Activated CD4-positive, alpha-beta T cell treated with anti-CD3 and anti-CD28 coated beads for 1 hour (primary cell): ENCODE measurements around the gene HOXD12.

Experiments
- DNase-seq: peaks from one replicate; pipeline ENCODE4 v3.0.0-alpha.2; 2020

Gene HOXD12

DNA sequence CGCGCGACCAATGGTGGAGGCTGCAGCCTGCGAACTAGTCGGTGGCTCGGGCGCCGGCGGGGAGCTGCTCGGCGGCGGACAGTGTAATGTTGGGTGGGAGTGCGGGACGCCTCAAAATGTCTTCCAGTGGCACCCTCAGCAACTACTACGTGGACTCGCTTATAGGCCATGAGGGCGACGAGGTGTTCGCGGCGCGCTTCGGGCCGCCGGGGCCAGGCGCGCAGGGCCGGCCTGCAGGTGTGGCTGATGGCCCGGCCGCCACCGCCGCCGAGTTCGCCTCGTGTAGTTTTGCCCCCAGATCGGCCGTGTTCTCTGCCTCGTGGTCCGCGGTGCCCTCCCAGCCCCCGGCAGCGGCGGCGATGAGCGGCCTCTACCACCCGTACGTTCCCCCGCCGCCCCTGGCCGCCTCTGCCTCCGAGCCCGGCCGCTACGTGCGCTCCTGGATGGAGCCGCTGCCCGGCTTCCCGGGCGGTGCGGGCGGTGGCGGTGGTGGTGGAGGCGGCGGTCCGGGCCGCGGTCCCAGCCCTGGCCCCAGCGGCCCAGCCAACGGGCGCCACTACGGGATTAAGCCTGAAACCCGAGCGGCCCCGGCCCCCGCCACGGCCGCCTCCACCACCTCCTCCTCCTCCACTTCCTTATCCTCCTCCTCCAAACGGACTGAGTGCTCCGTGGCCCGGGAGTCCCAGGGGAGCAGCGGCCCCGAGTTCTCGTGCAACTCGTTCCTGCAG is 23.3 kb downstream of the HOXD12 start, which contains the start of gene HOXD9:
TSS of gene HOXD9 (plus strand) at position 37 of the 728 bp plus-strand sequence. CDS start at position 87, 50 bp downstream.
- no peak for DNase-seq

DNA sequence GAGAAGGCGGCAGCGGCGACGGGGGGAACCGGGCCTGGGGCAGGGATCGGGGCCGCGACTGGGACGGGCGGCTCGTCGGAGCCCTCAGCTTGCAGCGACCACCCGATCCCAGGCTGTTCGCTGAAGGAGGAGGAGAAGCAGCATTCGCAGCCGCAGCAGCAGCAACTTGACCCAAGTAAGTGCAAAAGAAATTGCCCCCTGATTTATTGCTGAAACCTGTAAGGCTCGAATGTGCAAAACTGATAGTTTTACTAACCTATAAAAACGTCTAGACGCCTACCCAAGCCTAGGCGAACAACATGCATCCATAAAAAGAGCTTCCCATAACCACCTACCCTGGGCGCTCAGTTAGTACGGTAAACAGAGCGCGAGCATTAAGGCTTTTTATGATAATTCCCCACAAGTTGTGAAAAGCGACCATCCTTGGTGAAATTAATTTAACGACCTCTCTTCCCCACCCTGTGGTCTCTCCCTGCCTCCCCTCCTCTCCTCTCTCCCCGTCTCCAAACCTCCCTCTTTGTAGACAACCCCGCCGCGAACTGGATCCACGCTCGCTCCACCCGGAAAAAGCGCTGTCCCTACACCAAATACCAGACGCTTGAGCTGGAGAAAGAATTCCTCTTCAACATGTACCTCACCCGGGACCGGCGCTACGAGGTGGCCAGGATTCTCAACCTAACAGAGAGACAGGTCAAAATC is 24.0 kb downstream of the HOXD12 start:
- no peak for DNase-seq

- DNase-seq, result no peak
These were observed 24.7 kb downstream of the HOXD12 start for GRCh38 chr2:176124110-176124946.

DNA sequence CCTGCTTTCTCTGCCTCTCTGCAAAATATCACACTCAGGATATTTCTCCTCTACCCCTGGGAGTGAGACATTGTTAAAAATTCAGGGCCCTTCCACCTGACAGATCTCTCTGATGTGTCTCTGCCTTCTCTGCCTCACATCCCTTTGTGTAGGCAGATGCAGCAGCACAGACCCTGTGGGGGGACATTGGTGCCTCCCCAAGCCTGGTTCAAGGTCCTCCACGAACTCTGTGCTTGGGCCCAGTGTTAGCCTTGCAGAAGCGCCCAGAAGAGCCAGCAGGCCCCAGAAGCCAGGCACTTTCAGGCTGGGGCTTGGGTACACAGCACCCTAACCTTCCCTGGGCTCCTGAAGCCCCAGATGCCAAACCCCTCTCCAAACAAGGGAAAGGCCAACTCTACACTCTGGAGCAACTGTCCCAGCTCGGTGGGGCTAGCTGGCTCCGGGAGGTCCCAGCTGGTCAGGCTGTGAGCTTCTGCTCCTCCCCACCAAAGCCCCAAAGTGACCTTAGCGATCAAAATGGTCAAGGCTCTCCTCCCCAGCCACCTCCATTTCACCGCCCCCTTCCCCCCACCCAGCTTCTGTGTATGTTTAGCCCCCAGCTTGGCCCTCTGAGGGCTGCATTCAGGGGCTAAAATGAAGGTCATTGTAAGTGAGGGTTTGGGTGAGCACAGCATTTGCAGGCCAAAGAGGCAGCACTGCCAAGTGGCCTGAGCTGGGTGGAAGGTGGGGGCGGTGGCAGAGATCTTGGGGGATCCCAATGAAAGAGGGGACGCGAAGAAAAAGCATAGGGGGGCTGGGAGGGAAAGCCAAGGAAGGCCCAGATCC is 25.6 kb downstream of the HOXD12 start:
- no peak for DNase-seq

- DNase-seq, result no peak
These were observed 26.1 kb downstream of the HOXD12 start for GRCh38 chr2:176125772-176126054.

- DNase-seq, result peak; percentile 50
These were observed 27.6 kb downstream of the HOXD12 start for GRCh38 chr2:176126929-176127773.

- no peak for DNase-seq
These were observed 28.1 kb downstream of the HOXD12 start for GRCh38 chr2:176127774-176128072.

DNA sequence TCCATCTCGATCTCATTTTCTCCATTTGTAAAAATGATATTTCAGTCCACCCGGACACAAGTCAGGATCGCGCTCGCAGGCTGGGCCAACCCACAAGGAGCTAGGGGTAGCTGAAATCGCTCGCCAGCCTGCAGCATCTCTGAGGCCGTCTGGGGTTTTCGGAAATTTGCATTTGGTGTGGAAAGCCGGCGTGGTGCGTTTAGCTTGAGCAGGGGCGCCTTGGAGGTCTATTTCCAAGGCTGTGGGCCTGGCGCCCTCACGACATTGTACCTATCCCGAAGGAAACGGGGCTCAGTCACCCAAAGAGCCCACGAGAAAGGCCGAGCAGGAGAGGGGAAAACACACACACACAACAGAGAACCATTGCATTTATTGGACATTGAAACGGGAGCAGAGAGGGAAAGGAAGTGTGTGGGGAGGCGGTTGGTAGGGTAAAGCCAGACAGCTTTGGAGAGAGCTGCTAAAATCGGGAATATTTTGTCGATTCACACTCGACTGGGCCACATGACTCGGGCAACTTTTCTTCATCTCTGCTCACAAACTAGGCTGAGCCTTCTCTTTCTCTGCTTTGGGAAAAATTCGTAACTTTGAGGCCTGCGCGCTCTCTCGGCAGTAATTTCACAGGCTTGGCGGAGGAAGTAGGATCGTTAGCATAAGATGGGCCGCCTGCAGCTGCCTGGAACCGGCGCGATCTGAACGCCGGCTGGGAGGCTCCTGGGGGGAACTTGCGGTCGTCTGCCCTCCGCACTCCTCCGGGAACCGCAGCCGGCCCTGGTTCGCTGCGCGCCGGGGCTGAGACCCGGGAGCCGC is 28.8 kb downstream of the HOXD12 start:
- no peak for DNase-seq

- DNase-seq, result no peak
These were observed 29.6 kb downstream of the HOXD12 start, which contains the start of gene HOXD8 for GRCh38 chr2:176128982-176129796. Gene HOXD8, plus strand, starts transcription at chr2:176129705. Its CDS starts 662 bp downstream, at chr2:176130367.

- no peak for DNase-seq
These were observed 30.2 kb downstream of the HOXD12 start for GRCh38 chr2:176129813-176130146.

DNA sequence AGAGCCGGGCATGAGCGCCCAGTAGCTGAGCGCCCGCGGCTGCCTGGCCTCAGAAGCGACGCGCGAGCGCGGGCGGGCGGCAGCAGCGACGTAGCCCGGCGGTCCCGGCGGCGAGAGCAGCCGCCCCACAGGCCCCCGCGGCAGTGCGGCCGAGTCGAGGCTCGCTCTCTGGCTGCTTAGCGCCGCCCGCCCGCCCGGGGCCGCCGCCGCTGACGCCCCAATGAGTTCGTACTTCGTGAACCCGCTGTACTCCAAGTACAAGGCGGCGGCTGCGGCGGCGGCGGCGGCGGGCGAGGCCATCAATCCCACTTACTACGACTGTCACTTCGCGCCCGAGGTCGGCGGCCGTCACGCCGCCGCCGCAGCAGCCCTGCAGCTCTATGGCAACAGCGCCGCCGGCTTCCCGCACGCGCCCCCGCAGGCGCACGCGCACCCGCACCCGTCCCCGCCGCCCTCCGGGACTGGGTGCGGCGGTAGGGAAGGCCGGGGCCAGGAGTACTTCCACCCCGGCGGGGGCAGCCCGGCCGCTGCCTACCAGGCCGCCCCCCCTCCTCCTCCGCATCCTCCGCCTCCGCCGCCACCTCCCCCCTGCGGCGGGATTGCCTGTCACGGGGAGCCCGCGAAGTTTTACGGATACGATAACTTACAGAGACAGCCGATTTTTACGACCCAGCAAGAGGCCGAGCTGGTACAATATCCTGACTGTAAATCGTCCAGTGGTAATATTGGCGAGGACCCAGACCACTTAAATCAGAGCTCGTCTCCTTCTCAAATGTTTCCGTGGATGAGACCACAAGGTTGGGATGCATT is 30.8 kb downstream of the HOXD12 start:
- DNase-seq, result no peak

- DNase-seq, result no peak
These were observed 31.6 kb downstream of the HOXD12 start for GRCh38 chr2:176130957-176131847.

- DNase-seq, result no peak
These were observed 32.2 kb downstream of the HOXD12 start for GRCh38 chr2:176131848-176132158.

- no peak for DNase-seq
These were observed 32.9 kb downstream of the HOXD12 start for GRCh38 chr2:176132205-176133171.

- no peak for DNase-seq
These were observed 33.8 kb downstream of the HOXD12 start for GRCh38 chr2:176133389-176133788.

DNA sequence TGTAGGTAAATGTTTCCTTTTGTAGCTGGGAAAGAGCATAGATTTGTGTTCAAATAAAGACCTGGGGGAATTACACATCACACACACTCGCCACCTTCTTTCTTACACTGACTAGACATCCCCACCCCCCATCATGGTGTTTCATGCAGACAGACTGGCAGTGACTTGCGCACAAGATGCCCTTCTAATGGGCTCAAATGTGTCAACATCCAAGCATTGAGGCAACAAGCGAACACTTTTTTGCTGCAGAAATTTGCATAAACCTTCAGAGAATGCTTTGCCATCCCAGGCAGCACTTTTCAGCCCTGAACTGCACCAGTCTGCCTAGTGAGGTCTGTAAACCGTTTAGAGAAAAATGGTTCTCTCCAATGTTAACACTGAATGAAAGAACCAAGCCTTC is 34.4 kb downstream of the HOXD12 start:
- DNase-seq, result no peak

GRCh38 chr2:176135035-176135440 is 35.4 kb downstream of the HOXD12 start:
- DNase-seq, result no peak
